H1 (cell line): Measurements from ENCODE around the gene SEC24B. TPM values are rescaled to one million over a fixed set of nuclear protein-coding genes. Genes with fewer than 3 reads are reported as not detected.

ENCODE experiments used
- CTCF ChIA-PET: fragments of 300-600 bp; sonication (Branson Sonifier 250); formaldehyde crosslinking; loops from one replicate; lab custom pipeline; 2021; ENCODE audit not compliant: partially characterized antibody; lab: Charles Lee
- POLR2A ChIA-PET: fragments of 300-600 bp; sonication (Branson Sonifier 250); formaldehyde crosslinking; loops from one replicate; lab custom pipeline; 2021; ENCODE audit warnings: inconsistent platforms; ENCODE audit not compliant: partially characterized antibody; lab: Charles Lee
- DNase-seq, 2 experiments: peaks; one replicate each; pipeline versions ENCODE4 v3.0.0 to v3.0.0-alpha.2; 2010 to 2022; ENCODE audit warnings: low spot score in 2 of 2, low read depth in 1 of 2, mixed read lengths in 1 of 2
- FAIRE-seq: peaks from 2 replicates; lab custom pipeline; 2011; peaks lifted over from hg19 to GRCh38; lab: Jason Lieb, UNC
- H2AFZ ChIP-seq: 2 replicates; pipeline ENCODE4 v1.8.1; 2012; ENCODE audit warnings: low read length, inconsistent platforms
- H2AK5ac ChIP-seq: 2 replicates; pipeline ENCODE4 v1.6.1; 2013; ENCODE audit warnings: low read depth, low read length
- H2BK120ac ChIP-seq: replicated peaks from 2 replicates; pipeline ENCODE3; 2013; ENCODE audit warnings: low read depth, low read length, inconsistent platforms
- H2BK12ac ChIP-seq: 2 replicates; pipeline ENCODE4 v1.6.1; 2013; ENCODE audit warnings: low read depth, low read length
- H2BK15ac ChIP-seq: 2 replicates; pipeline ENCODE4 v1.6.1; 2013; ENCODE audit warnings: low read length
- H2BK20ac ChIP-seq: 2 replicates; pipeline ENCODE4 v1.6.1; 2013; ENCODE audit warnings: low read length
- H2BK5ac ChIP-seq: 2 replicates; pipeline ENCODE4 v1.6.1; 2013; ENCODE audit warnings: low read depth, low read length
- H3K14ac ChIP-seq: 2 replicates; pipeline ENCODE4 v1.6.1; 2013; ENCODE audit warnings: inconsistent platforms; ENCODE audit not compliant: insufficient read length
- H3K18ac ChIP-seq: 2 replicates; pipeline ENCODE4 v1.6.1; 2013; ENCODE audit warnings: low read length; ENCODE audit errors: extremely low read depth
- H3K23ac ChIP-seq: 2 replicates; pipeline ENCODE4 v1.6.1; 2013; ENCODE audit warnings: inconsistent platforms; ENCODE audit not compliant: insufficient read length
- H3K23me2 ChIP-seq: 2 replicates; pipeline ENCODE4 v1.6.1; 2013; ENCODE audit warnings: low read depth, low read length
- H3K27ac ChIP-seq: 2 replicates; pipeline ENCODE4 v1.6.1; 2011; ENCODE audit warnings: low read depth, low read length, inconsistent platforms
- H3K27me3 ChIP-seq, 4 experiments: replicated peaks in 1 of 4; 1 replicate in 1 of 4; 2 replicates in 3 of 4; pipeline versions ENCODE4 v1.6.1 to v1.8.1; 2011 to 2013; ENCODE audit warnings: low read length in 3 of 4, mild to moderate bottlenecking in 3 of 4, inconsistent platforms in 2 of 4, mixed read lengths in 2 of 4, moderate library complexity in 1 of 4; ENCODE audit not compliant: control insufficient read depth in 3 of 4, insufficient read depth in 3 of 4; ENCODE audit errors: extremely low read depth in 1 of 4
- H3K36me3 ChIP-seq, 4 experiments: 2 replicates each; pipeline versions ENCODE4 v1.6.1 to v1.8.1; 2011 to 2013; ENCODE audit warnings: mild to moderate bottlenecking in 4 of 4, low read length in 3 of 4, moderate library complexity in 2 of 4, control low read depth in 1 of 4, inconsistent platforms in 1 of 4; ENCODE audit not compliant: insufficient read depth in 4 of 4, control insufficient read depth in 2 of 4
- H3K4ac ChIP-seq: replicated peaks from 2 replicates; pipeline ENCODE3; 2013; ENCODE audit warnings: low read length, low read depth, mixed read lengths, inconsistent platforms; ENCODE audit not compliant: insufficient read length
- H3K4me1 ChIP-seq, 4 experiments: replicated peaks in 1 of 4; 1 replicate in 1 of 4; 2 replicates in 3 of 4; pipeline versions ENCODE4 v1.6.1 to v1.8.1; 2011 to 2013; ENCODE audit warnings: low read length in 3 of 4, inconsistent platforms in 2 of 4, mixed read lengths in 1 of 4; ENCODE audit not compliant: insufficient read depth in 4 of 4, control insufficient read depth in 3 of 4
- H3K4me2 ChIP-seq, 2 experiments: 2 replicates each; pipeline versions ENCODE4 v1.6.1 to v1.8.1; 2011 to 2013; ENCODE audit warnings: low read depth in 2 of 2, low read length in 2 of 2, control low read depth in 1 of 2, inconsistent platforms in 1 of 2, mild to moderate bottlenecking in 1 of 2; ENCODE audit not compliant: insufficient read depth in 1 of 2
- H3K4me3 ChIP-seq, 4 experiments: fragments of 200-600, 300-600 bp in 1 of 4; sonication (generic), shearing (Covaris generic), sonication (Bioruptor Twin) in 1 of 4; 2 replicates each; pipeline versions ENCODE4 v1.5.1 to v1.8.1; 2011 to 2016; ENCODE audit warnings: low read length in 4 of 4, low read depth in 3 of 4, control low read depth in 2 of 4, inconsistent platforms in 2 of 4, mild to moderate bottlenecking in 2 of 4, mixed read lengths in 1 of 4, moderate library complexity in 1 of 4; ENCODE audit not compliant: insufficient read depth in 2 of 4; ENCODE audit errors: extremely low read depth in 1 of 4
- H3K56ac ChIP-seq: replicated peaks from 2 replicates; pipeline ENCODE3; 2013; ENCODE audit warnings: low read depth, mild to moderate bottlenecking, mixed read lengths, low read length, inconsistent platforms; ENCODE audit not compliant: insufficient read length
- H3K79me1 ChIP-seq: 2 replicates; pipeline ENCODE4 v1.6.1; 2013; ENCODE audit warnings: low read depth, low read length, control low read depth
- H3K79me2 ChIP-seq, 2 experiments: 2 replicates each; pipeline versions ENCODE4 v1.6.1 to v1.8.1; 2012 to 2013; ENCODE audit warnings: low read length in 2 of 2, mild to moderate bottlenecking in 2 of 2, inconsistent platforms in 1 of 2; ENCODE audit not compliant: insufficient read depth in 2 of 2, control insufficient read depth in 1 of 2
- H3K9ac ChIP-seq, 4 experiments: replicated peaks in 1 of 4; 1 replicate in 1 of 4; 2 replicates in 3 of 4; pipeline versions ENCODE4 v1.6.1 to v1.8.1; 2011 to 2013; ENCODE audit warnings: low read depth in 3 of 4, low read length in 3 of 4, control low read depth in 2 of 4, mild to moderate bottlenecking in 2 of 4, moderate library complexity in 2 of 4, inconsistent platforms in 1 of 4; ENCODE audit errors: extremely low read depth in 1 of 4
- H3K9me3 ChIP-seq, 2 experiments: 2 replicates each; pipeline versions ENCODE4 v1.6.1 to v1.8.1; 2012 to 2013; ENCODE audit warnings: mild to moderate bottlenecking in 2 of 2, moderate library complexity in 2 of 2, control low read depth in 1 of 2, inconsistent platforms in 1 of 2, low read depth in 1 of 2, low read length in 1 of 2, mixed read lengths in 1 of 2; ENCODE audit not compliant: insufficient read depth in 2 of 2
- H4K20me1 ChIP-seq, 2 experiments: replicated peaks in 1 of 2; 2 replicates each; pipeline versions ENCODE3 to v1.8.1; 2011 to 2013; ENCODE audit warnings: inconsistent platforms in 2 of 2, low read length in 2 of 2, mild to moderate bottlenecking in 1 of 2; ENCODE audit not compliant: insufficient read depth in 2 of 2, control insufficient read depth in 1 of 2
- H4K5ac ChIP-seq: 2 replicates; pipeline ENCODE4 v1.6.1; 2013; ENCODE audit warnings: low read length, low read depth, mixed read lengths, inconsistent platforms; ENCODE audit not compliant: insufficient read length
- H4K8ac ChIP-seq: 2 replicates; pipeline ENCODE4 v1.8.0; 2013; ENCODE audit warnings: mild to moderate bottlenecking, moderate library complexity, low read length, inconsistent platforms; ENCODE audit not compliant: insufficient read depth; ENCODE audit errors: extremely low read depth
- H4K91ac ChIP-seq: replicated peaks from 2 replicates; pipeline ENCODE3; 2013; ENCODE audit warnings: low read length, mixed read lengths, inconsistent platforms; ENCODE audit not compliant: insufficient read length
- HDAC6 ChIP-seq: IDR thresholded peaks from one replicate; pipeline ENCODE4 v1.7.1; 2012; ENCODE audit warnings: low read depth, mild to moderate bottlenecking, inconsistent platforms, low read length, moderate library complexity
- NANOG ChIP-seq: IDR thresholded peaks from 2 replicates; pipeline ENCODE4 v1.6.1; 2011; ENCODE audit warnings: low read length, low read depth, mild to moderate bottlenecking, inconsistent platforms; ENCODE audit not compliant: insufficient read depth, poor library complexity, severe bottlenecking
- WGBS, 2 experiments: shearing (Covaris generic) in 1 of 2; methylation state at CpG; one replicate each; pipeline versions ENCODE4 v1.1.6 to v1.1.7; 2013 to 2015; ENCODE audit warnings: low lambda C conversion rate in 2 of 2, mixed read lengths in 2 of 2, inconsistent platforms in 1 of 2, low coverage in 1 of 2, missing lambda C conversion rate in 1 of 2; ENCODE audit not compliant: insufficient replicate concordance in 2 of 2, insufficient coverage in 1 of 2, insufficient read length in 1 of 2; ENCODE audit errors: extremely low coverage in 1 of 2, missing lambda C conversion rate in 1 of 2; 5-methylcytosine and 5-hydroxymethylcytosine counted together
- polyA plus RNA-seq, 7 experiments: library from polyadenylated mRNA; depleted of rRNA in 3 of 7; stranded (reverse) in 5 of 7; unstranded in 2 of 7; fragments of >200 nt in 5 of 7; fragments of 200-250 nt in 2 of 7; gene quantifications; 1 replicate in 5 of 7; 2 replicates in 1 of 7; 4 replicates in 1 of 7; pipeline versions ENCODE4 v1.2.1 to v1.2.3, GENCODE V29; 2011 to 2013; ENCODE audit warnings: missing spikeins in 2 of 7, mixed read lengths in 2 of 7
- total RNA-seq: library from RNA; stranded (reverse); fragmentation: NEBNext Ultra II Directional; extraction: Animal tissue kit (Norgen Biotek cat#: 25700); gene quantifications from 2 replicates; pipeline ENCODE4 v1.2.1, GENCODE V29; 2021

Gene SEC24B
- total and polyA plus RNA-seq, 2 of the 8 experiments (the other 6 are each of a cell fraction or from before 2014, with no cell fraction given) = 25.6 to 30.9 TPM

DNA sequence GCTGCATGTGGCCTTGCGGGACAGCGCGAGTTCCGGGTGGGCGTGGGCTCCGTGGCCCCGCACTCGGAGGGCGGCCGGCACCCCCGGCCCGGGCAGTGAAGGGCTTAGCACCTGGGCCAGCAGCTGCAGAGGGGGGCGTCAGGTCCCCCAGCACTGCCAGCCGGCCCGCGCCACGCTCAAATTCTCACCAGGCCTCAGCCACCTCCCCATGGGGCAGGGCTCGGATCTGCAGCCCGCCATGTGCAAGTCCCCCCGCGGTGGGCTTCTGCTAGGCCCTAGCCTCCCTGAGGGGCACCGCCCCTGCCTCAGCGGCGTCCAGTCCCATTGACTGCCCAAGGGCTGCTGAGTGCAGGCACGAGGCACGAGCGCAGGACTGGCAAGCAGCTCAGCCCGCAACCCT is 123.8 kb downstream of the SEC24B start:
- Histone ChIP-seq H3K14ac (no peak overlapping the region), H2BK15ac (no peak overlapping the region), H2BK12ac (no peak overlapping the region), H3K9ac (no peak overlapping the region), H4K91ac (no peak overlapping the region), H2BK120ac (no peak overlapping the region), H3K79me1 (no peaks in the 10 kb centered on the region), H3K27me3 (no peaks in the 10 kb centered on the region; a peak in 1 of 7 replicates), H4K20me1 (no peaks in the 10 kb centered on the region), H3K4me3 (no peak overlapping the region), H4K5ac (no peak overlapping the region), H3K9me3 (peaks cover 2 to 9% of the 10 kb centered on the region in 2 experiments; a peak in 1 of 4 replicates), H3K18ac (no peak overlapping the region), H3K27ac (no peak overlapping the region), H3K23ac (no peak overlapping the region), H4K8ac (no peak overlapping the region), H2BK20ac (no peak overlapping the region), H3K79me2 (no peaks in the 10 kb centered on the region), H3K56ac (no peak overlapping the region), H2AFZ (no peak overlapping the region), H2BK5ac (no peak overlapping the region), H3K36me3 (no peaks in the 10 kb centered on the region; a peak in 1 of 8 replicates), H3K4me2 (no peak overlapping the region), H2AK5ac (no peak overlapping the region), H3K4ac (no peak overlapping the region), H3K23me2 (peaks cover 11% of the 10 kb centered on the region), H3K4me1 (peaks cover 0 to 4% (median 0%) of the 10 kb centered on the region in 4 experiments; a peak in 1 of 7 replicates)
- ChIA-PET POLR2A (interaction anchor here (0.6 to 1.4 kb wide), 2 partner anchors 82 to 264 kb away, joined by 3 read pairs; no protein-coding TSS in a partner anchor), CTCF (interaction anchor here (1.2 kb wide), 1 partner anchor 17 kb away, joined by 5 read pairs; no protein-coding TSS in a partner anchor)
- FAIRE-seq (no peak), DNase-seq (no peak)
- TF ChIP-seq NANOG (no peak), HDAC6 (no peak)
- 95% methylated on average over 26 of the region's 28 CpGs; no CpG with 5 or more reads in 1 of the 2 experiments for WGBS, 2 experiments
